WTC11 (cell line): ENCODE data around the gene PRM2. TPM values are rescaled to one million over a fixed set of nuclear protein-coding genes. Genes with fewer than 3 reads are reported as not detected.

ENCODE experiments used
- AFF4 ChIP-seq: sonication (generic); formaldehyde crosslinking; IDR thresholded peaks from 2 replicates; pipeline ENCODE4 v1.8.1; 2023; ENCODE audit warnings: mild to moderate bottlenecking, missing genetic modification reagents, borderline replicate concordance
- ARID4B ChIP-seq: sonication (generic); formaldehyde crosslinking; IDR thresholded peaks from 2 replicates; pipeline ENCODE4 v1.8.0; 2023; ENCODE audit warnings: missing genetic modification reagents, mild to moderate bottlenecking, borderline replicate concordance
- ATF2 ChIP-seq: sonication (generic); formaldehyde crosslinking; IDR thresholded peaks from 2 replicates; pipeline ENCODE4 v1.8.1; 2022; ENCODE audit warnings: low read depth, missing genetic modification reagents, borderline replicate concordance
- E2F4 ChIP-seq: sonication (generic); formaldehyde crosslinking; IDR thresholded peaks from 2 replicates; pipeline ENCODE4 v1.8.1; 2022; ENCODE audit warnings: low read depth, mild to moderate bottlenecking, moderate library complexity, missing genetic modification reagents, borderline replicate concordance
- EMX1 ChIP-seq: fragments of 250-450 bp; sonication (Bioruptor Pico); IDR thresholded peaks from 2 replicates; pipeline ENCODE4 v1.8.0; 2021; ENCODE audit warnings: mild to moderate bottlenecking
- ETV6 ChIP-seq: sonication (generic); formaldehyde crosslinking; IDR thresholded peaks from 2 replicates; pipeline ENCODE4 v1.8.1; 2022; ENCODE audit warnings: mild to moderate bottlenecking, missing genetic modification reagents
- FOXP1 ChIP-seq: sonication (generic); formaldehyde crosslinking; IDR thresholded peaks from 2 replicates; pipeline ENCODE4 v1.8.0; 2022; ENCODE audit warnings: missing genetic modification reagents, mild to moderate bottlenecking, moderate library complexity, borderline replicate concordance
- IRF2 ChIP-seq: sonication (generic); formaldehyde crosslinking; IDR thresholded peaks from 2 replicates; pipeline ENCODE4 v1.8.0; 2022; ENCODE audit warnings: low read depth, missing genetic modification reagents, borderline replicate concordance
- JAZF1 ChIP-seq: fragments of 250-450 bp; sonication (Bioruptor Pico); IDR thresholded peaks from 2 replicates; pipeline ENCODE4 v1.9.0; 2021; ENCODE audit warnings: moderate library complexity, mild to moderate bottlenecking, inconsistent platforms
- MYBL2 ChIP-seq: sonication (generic); formaldehyde crosslinking; IDR thresholded peaks from 2 replicates; pipeline ENCODE4 v1.8.1; 2023; ENCODE audit warnings: mild to moderate bottlenecking, moderate library complexity, missing genetic modification reagents
- NFE2L1 ChIP-seq: sonication (generic); formaldehyde crosslinking; IDR thresholded peaks from 2 replicates; pipeline ENCODE4 v1.8.1; 2023; ENCODE audit warnings: missing genetic modification reagents
- NR1H2 ChIP-seq: sonication (generic); formaldehyde crosslinking; IDR thresholded peaks from 2 replicates; pipeline ENCODE4 v1.9.0; 2021; ENCODE audit warnings: mild to moderate bottlenecking, moderate library complexity, missing genetic modification reagents
- RELA ChIP-seq: sonication (generic); formaldehyde crosslinking; IDR thresholded peaks from 2 replicates; pipeline ENCODE4 v1.8.1; 2022; ENCODE audit warnings: missing genetic modification reagents, mild to moderate bottlenecking, borderline replicate concordance
- SOX15 ChIP-seq: fragments of 250-450 bp; sonication (Bioruptor Pico); IDR thresholded peaks from 2 replicates; pipeline ENCODE4 v1.9.0; 2021; ENCODE audit warnings: mild to moderate bottlenecking
- TCF7 ChIP-seq: sonication (generic); formaldehyde crosslinking; IDR thresholded peaks from 2 replicates; pipeline ENCODE4 v1.8.0; 2022; ENCODE audit warnings: mild to moderate bottlenecking, low read depth, missing genetic modification reagents, moderate library complexity
- ZNF219 ChIP-seq: sonication (generic); formaldehyde crosslinking; IDR thresholded peaks from 2 replicates; pipeline ENCODE4 v1.8.0; 2023; ENCODE audit warnings: missing genetic modification reagents, mild to moderate bottlenecking, borderline replicate concordance
- ZNF671 ChIP-seq: fragments of 250-450 bp; sonication (Bioruptor Pico); IDR thresholded peaks from 2 replicates; pipeline ENCODE4 v1.8.0; 2021; ENCODE audit warnings: mild to moderate bottlenecking
- total RNA-seq: library from RNA; stranded (reverse); gene quantifications from 3 replicates; pipeline ENCODE4 v1.2.3, GENCODE V29; 2021
- TF ChIP-seq, protein P1 (sequence below): fragments of 250-450 bp; sonication (Bioruptor Pico); IDR thresholded peaks from 2 replicates; pipeline ENCODE4 v1.8.0; 2021; ENCODE audit warnings: mild to moderate bottlenecking
- TF ChIP-seq, protein P2 (sequence below): sonication (generic); formaldehyde crosslinking; IDR thresholded peaks from 2 replicates; pipeline ENCODE4 v1.8.0; 2023; ENCODE audit warnings: mild to moderate bottlenecking, missing genetic modification reagents
- TF ChIP-seq, protein P3 (sequence below): sonication (generic); formaldehyde crosslinking; IDR thresholded peaks from 2 replicates; pipeline ENCODE4 v1.8.1; 2023; ENCODE audit warnings: mild to moderate bottlenecking, moderate library complexity, missing genetic modification reagents

Gene PRM2
- total RNA-seq, 1 experiment from 2014 or later, result not detected

DNA sequence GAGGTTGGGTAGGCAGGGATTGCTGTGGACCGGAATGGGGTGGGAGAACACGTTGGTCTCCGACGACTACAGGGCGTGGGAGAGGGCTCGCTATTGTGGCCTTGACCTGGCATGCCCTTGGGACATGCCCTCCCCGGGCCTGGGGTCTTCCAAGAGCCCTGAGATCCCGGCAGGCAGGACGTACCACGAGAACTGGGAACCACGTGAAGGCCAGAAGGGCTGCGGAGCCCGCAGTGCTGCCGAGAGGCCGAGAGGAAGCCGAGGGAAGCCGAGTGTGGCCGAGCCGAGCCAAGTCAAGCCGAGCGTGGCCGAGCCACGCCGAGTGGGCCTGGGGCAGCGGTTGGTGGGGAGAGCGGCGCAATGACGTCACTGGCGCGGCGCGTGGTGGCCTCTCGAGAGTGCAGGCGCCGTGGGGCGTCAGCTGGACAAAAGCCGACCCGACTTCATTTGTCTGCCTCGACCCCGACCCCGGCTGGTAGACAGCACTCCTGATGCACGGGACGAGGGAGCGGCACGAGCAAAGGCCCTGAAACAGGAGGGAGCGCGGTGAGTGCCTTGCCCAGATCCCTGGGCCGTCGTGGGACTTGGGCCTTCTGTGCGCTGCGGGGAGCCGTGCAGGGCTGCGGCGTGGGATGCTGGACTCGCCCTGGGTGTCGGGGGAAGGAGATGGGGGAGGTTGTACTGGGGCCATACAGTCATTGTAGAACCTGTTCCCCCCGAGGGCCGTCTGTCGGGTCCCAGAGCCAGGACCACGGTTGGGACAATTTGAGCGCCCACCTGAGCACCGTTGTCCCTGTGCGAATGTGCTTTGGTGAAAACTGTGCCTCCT lies 26.8 kb downstream of the PRM2 start (continued):
- TF ChIP-seq ZNF671 (CRISPR knock-in tag) (0 out of 2 replicates have a peak, but pooled peaks have one; percentile 4), TCF7 (0 out of 2 replicates have a peak, but pooled peaks have one; percentile 34), FOXP1 (CRISPR knock-in tag) (peak; percentile 57; the same call in 1 of the 2 replicates), ARID4B (no peak), NR1H2 (CRISPR knock-in tag) (no peak), JAZF1 (no peak), ATF2 (CRISPR knock-in tag) (no peak), RELA (no peak), ZNF219 (no peak), ETV6 (no peak), E2F4 (CRISPR knock-in tag) (no peak), AFF4 (no peak), MYBL2 (CRISPR knock-in tag) (peak; percentile 64; the same call in 1 of the 2 replicates), EMX1 (CRISPR knock-in tag) (no peak), IRF2 (CRISPR knock-in tag) (no peak), NFE2L1 (no peak), SOX15 (CRISPR knock-in tag) (no peak)
- TF ChIP-seq, protein P1, sequence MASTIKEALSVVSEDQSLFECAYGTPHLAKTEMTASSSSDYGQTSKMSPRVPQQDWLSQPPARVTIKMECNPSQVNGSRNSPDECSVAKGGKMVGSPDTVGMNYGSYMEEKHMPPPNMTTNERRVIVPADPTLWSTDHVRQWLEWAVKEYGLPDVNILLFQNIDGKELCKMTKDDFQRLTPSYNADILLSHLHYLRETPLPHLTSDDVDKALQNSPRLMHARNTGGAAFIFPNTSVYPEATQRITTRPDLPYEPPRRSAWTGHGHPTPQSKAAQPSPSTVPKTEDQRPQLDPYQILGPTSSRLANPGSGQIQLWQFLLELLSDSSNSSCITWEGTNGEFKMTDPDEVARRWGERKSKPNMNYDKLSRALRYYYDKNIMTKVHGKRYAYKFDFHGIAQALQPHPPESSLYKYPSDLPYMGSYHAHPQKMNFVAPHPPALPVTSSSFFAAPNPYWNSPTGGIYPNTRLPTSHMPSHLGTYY (CRISPR knock-in tag), result no peak
- TF ChIP-seq, protein P2, sequence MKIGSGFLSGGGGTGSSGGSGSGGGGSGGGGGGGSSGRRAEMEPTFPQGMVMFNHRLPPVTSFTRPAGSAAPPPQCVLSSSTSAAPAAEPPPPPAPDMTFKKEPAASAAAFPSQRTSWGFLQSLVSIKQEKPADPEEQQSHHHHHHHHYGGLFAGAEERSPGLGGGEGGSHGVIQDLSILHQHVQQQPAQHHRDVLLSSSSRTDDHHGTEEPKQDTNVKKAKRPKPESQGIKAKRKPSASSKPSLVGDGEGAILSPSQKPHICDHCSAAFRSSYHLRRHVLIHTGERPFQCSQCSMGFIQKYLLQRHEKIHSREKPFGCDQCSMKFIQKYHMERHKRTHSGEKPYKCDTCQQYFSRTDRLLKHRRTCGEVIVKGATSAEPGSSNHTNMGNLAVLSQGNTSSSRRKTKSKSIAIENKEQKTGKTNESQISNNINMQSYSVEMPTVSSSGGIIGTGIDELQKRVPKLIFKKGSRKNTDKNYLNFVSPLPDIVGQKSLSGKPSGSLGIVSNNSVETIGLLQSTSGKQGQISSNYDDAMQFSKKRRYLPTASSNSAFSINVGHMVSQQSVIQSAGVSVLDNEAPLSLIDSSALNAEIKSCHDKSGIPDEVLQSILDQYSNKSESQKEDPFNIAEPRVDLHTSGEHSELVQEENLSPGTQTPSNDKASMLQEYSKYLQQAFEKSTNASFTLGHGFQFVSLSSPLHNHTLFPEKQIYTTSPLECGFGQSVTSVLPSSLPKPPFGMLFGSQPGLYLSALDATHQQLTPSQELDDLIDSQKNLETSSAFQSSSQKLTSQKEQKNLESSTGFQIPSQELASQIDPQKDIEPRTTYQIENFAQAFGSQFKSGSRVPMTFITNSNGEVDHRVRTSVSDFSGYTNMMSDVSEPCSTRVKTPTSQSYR (CRISPR knock-in tag), result no peak
- TF ChIP-seq, protein P3, sequence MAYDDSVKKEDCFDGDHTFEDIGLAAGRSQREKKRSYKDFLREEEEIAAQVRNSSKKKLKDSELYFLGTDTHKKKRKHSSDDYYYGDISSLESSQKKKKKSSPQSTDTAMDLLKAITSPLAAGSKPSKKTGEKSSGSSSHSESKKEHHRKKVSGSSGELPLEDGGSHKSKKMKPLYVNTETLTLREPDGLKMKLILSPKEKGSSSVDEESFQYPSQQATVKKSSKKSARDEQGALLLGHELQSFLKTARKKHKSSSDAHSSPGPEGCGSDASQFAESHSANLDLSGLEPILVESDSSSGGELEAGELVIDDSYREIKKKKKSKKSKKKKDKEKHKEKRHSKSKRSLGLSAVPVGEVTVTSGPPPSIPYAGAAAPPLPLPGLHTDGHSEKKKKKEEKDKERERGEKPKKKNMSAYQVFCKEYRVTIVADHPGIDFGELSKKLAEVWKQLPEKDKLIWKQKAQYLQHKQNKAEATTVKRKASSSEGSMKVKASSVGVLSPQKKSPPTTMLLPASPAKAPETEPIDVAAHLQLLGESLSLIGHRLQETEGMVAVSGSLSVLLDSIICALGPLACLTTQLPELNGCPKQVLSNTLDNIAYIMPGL, result no peak
